ENCODE results near the gene MOB1A. TPM values are rescaled to one million over a fixed set of nuclear protein-coding genes. Genes with fewer than 3 reads are reported as not detected.
A peak's percentile ranks its signal among the peaks of the same experiment; 100 is the strongest.

Gene MOB1A
- total and polyA plus RNA-seq, 2 of the 13 experiments (the other 11 are each of a cell fraction or from before 2014, with no cell fraction given): 48.2 to 139 TPM

DNA sequence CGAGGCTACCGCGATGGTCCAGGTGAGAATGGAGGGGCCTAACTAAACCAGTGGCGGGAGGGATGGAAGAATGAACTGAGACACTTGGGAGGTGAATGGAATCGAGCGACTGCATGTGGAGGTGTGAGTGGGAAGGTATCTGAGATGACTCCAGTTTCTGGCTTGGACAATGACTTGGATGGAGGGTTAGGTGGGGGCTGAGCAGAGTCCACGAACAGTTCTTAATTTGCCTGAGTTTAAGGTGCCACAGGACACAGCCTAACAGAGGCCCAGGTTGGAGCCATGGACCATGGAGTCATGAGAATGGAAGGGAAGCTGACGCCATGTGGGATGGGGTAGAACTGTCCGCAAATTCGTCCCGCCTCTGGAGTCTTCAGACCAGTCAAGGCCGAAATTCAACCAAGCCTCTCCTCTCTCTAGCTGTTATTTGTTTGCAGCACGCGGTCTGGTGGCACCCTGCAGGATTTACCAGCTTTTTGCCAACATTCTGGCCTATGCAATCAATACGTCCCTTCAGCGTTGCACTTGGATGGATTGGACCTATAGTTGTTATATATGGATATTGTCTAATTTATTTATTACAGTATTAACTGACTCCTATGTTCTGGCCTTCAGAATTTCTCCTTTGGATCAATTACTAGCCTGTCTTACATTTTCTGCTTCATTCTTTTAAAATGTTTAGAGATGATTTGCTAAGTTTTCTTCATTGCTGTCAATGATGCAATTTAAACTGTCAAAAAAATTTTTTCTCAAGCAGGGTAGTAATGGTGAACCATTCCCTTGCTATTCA lies 30.0 kb downstream of the MOB1A start (continued):
- TF ChIP-seq SMC3 (IDR thresholded peaks at IDR 0.05; ENCODE audit: low read length): 0 out of 2 replicates have a peak, but pooled peaks have one; percentile 5
- TF ChIP-seq, protein P1, sequence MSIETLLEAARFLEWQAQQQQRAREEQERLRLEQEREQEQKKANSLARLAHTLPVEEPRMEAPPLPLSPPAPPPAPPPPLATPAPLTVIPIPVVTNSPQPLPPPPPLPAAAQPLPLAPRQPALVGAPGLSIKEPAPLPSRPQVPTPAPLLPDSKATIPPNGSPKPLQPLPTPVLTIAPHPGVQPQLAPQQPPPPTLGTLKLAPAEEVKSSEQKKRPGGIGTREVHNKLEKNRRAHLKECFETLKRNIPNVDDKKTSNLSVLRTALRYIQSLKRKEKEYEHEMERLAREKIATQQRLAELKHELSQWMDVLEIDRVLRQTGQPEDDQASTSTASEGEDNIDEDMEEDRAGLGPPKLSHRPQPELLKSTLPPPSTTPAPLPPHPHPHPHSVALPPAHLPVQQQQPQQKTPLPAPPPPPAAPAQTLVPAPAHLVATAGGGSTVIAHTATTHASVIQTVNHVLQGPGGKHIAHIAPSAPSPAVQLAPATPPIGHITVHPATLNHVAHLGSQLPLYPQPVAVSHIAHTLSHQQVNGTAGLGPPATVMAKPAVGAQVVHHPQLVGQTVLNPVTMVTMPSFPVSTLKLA (IDR thresholded peaks at IDR 0.05): no peak
- no peak for TF ChIP-seq NONO (IDR thresholded peaks at IDR 0.05)
- no peak for TF ChIP-seq NONO (CRISPR knock-in tag; conservative IDR thresholded peaks at IDR 0.05)
- TF ChIP-seq, protein P2, sequence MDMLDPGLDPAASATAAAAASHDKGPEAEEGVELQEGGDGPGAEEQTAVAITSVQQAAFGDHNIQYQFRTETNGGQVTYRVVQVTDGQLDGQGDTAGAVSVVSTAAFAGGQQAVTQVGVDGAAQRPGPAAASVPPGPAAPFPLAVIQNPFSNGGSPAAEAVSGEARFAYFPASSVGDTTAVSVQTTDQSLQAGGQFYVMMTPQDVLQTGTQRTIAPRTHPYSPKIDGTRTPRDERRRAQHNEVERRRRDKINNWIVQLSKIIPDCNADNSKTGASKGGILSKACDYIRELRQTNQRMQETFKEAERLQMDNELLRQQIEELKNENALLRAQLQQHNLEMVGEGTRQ (IDR thresholded peaks at IDR 0.05; ENCODE audit: low read depth, low read length): no peak
- TF ChIP-seq, protein P2 (CRISPR knock-in tag; IDR thresholded peaks at IDR 0.05; ENCODE audit: borderline replicate concordance): 0 out of 2 replicates have a peak, but pooled peaks have one; percentile 13
- TF ChIP-seq TOE1 (CRISPR knock-in tag; IDR thresholded peaks at IDR 0.05): no peak
- TF ChIP-seq JDP2 (CRISPR knock-in tag; IDR thresholded peaks at IDR 0.05; ENCODE audit: borderline replicate concordance): no peak
- no peak for TF ChIP-seq ZNF224 (CRISPR knock-in tag; IDR thresholded peaks at IDR 0.05)
- peak; percentile 54 for TF ChIP-seq ZNF605 (CRISPR knock-in tag; IDR thresholded peaks at IDR 0.05)
- no peak for TF ChIP-seq TEAD2 (CRISPR knock-in tag; IDR thresholded peaks at IDR 0.05)
- TF ChIP-seq, protein P3, sequence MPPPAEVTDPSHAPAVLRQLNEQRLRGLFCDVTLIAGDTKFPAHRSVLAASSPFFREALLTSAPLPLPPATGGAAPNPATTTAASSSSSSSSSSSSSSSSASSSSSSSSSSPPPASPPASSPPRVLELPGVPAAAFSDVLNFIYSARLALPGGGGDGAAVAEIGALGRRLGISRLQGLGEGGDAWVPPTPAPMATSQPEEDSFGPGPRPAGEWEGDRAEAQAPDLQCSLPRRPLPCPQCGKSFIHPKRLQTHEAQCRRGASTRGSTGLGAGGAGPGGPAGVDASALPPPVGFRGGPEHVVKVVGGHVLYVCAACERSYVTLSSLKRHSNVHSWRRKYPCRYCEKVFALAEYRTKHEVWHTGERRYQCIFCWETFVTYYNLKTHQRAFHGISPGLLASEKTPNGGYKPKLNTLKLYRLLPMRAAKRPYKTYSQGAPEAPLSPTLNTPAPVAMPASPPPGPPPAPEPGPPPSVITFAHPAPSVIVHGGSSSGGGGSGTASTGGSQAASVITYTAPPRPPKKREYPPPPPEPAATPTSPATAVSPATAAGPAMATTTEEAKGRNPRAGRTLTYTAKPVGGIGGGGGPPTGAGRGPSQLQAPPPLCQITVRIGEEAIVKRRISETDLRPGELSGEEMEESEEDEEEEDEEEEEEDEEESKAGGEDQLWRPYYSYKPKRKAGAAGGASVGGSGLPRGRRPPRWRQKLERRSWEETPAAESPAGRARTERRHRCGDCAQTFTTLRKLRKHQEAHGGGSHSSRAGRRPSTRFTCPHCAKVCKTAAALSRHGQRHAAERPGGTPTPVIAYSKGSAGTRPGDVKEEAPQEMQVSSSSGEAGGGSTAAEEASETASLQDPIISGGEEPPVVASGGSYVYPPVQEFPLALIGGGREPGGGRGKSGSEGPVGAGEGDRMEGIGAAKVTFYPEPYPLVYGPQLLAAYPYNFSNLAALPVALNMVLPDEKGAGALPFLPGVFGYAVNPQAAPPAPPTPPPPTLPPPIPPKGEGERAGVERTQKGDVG (CRISPR knock-in tag; IDR thresholded peaks at IDR 0.05; ENCODE audit: borderline replicate concordance): no peak; the same call in 1 of the 2 replicates
- TF ChIP-seq MAFF (IDR thresholded peaks at IDR 0.05; ENCODE audit: low read depth, low read length): no peak
- TF ChIP-seq PAX8 (CRISPR knock-in tag; IDR thresholded peaks at IDR 0.05; ENCODE audit: borderline replicate concordance): 0 out of 2 replicates have a peak, but pooled peaks have one; percentile 5
- no peak for TF ChIP-seq ATF1 (CRISPR knock-in tag; IDR thresholded peaks at IDR 0.05)
- TF ChIP-seq ZNF430 (CRISPR knock-in tag; IDR thresholded peaks at IDR 0.05): no peak
- TF ChIP-seq, protein P4, sequence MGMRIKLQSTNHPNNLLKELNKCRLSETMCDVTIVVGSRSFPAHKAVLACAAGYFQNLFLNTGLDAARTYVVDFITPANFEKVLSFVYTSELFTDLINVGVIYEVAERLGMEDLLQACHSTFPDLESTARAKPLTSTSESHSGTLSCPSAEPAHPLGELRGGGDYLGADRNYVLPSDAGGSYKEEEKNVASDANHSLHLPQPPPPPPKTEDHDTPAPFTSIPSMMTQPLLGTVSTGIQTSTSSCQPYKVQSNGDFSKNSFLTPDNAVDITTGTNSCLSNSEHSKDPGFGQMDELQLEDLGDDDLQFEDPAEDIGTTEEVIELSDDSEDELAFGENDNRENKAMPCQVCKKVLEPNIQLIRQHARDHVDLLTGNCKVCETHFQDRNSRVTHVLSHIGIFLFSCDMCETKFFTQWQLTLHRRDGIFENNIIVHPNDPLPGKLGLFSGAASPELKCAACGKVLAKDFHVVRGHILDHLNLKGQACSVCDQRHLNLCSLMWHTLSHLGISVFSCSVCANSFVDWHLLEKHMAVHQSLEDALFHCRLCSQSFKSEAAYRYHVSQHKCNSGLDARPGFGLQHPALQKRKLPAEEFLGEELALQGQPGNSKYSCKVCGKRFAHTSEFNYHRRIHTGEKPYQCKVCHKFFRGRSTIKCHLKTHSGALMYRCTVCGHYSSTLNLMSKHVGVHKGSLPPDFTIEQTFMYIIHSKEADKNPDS (CRISPR knock-in tag; IDR thresholded peaks at IDR 0.05): no peak
- TF ChIP-seq NR2C2 (CRISPR knock-in tag; IDR thresholded peaks at IDR 0.05; ENCODE audit: borderline replicate concordance): no peak
- TF ChIP-seq, protein P5, sequence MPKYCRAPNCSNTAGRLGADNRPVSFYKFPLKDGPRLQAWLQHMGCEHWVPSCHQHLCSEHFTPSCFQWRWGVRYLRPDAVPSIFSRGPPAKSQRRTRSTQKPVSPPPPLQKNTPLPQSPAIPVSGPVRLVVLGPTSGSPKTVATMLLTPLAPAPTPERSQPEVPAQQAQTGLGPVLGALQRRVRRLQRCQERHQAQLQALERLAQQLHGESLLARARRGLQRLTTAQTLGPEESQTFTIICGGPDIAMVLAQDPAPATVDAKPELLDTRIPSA (CRISPR knock-in tag; IDR thresholded peaks at IDR 0.05; ENCODE audit: borderline replicate concordance): no peak
- no peak for TF ChIP-seq CBX1 (IDR thresholded peaks at IDR 0.05; ENCODE audit: low read depth)
